ENCODE measurements around the gene LCMT1. TPM values are rescaled to one million over a fixed set of nuclear protein-coding genes. Genes with fewer than 3 reads are reported as not detected.

The LCMT1 gene
- total RNA-seq, 1 experiment from 2014 or later: 86.3 TPM

- Mint-ChIP-seq H3K27me3 (ENCODE audit: low read depth) (peaks cover 16% of the 10 kb centered on the region), H3K27ac (no peak overlapping the region), H3K9me3 (no peaks in the 10 kb centered on the region), H3K4me3 (no peak overlapping the region), H3K4me1 (no peaks in the 10 kb centered on the region), H3K36me3 (no peaks in the 10 kb centered on the region)
- no peak for ATAC-seq
- ChIA-PET CTCF (no interaction called here), POLR2A (interaction anchor here (1.4 kb wide), 1 partner anchor 10 kb away, joined by 6 read pairs; no protein-coding TSS in a partner anchor)
- TF ChIP-seq NR3C1 (CRISPR knock-in tag; conservative IDR thresholded peaks at IDR 0.05; ENCODE audit: low read depth) (no peak), E2F5 (CRISPR knock-in tag; IDR thresholded peaks at IDR 0.05) (no peak), ZNF317 (CRISPR knock-in tag; IDR thresholded peaks at IDR 0.05; ENCODE audit: borderline replicate concordance, low read depth) (no peak), IRF1 (CRISPR knock-in tag; IDR thresholded peaks at IDR 0.05) (no peak), ATF3 (CRISPR knock-in tag; conservative IDR thresholded peaks at IDR 0.05) (no peak), ERG (CRISPR knock-in tag; IDR thresholded peaks at IDR 0.05) (no peak)
- DNase-seq (ENCODE audit: low spot score): no peak
Observed at GRCh38 chr16:25097276-25097975, 14.1 kb upstream of the LCMT1 start.

- no peak for TF ChIP-seq HMGXB4 (CRISPR knock-in tag; IDR thresholded peaks at IDR 0.05)
- TF ChIP-seq AFF4 (CRISPR knock-in tag; IDR thresholded peaks at IDR 0.05; ENCODE audit: borderline replicate concordance): no peak
- TF ChIP-seq FOXK1 (CRISPR knock-in tag; IDR thresholded peaks at IDR 0.05): no peak
- TF ChIP-seq MYBL2 (CRISPR knock-in tag; IDR thresholded peaks at IDR 0.05): no peak
- no peak for TF ChIP-seq ESRRA (CRISPR knock-in tag; IDR thresholded peaks at IDR 0.05; ENCODE audit: borderline replicate concordance)
- no peak for TF ChIP-seq ZBTB21 (CRISPR knock-in tag; IDR thresholded peaks at IDR 0.05; ENCODE audit: borderline replicate concordance)
- no peak for TF ChIP-seq FOXP1 (CRISPR knock-in tag; IDR thresholded peaks at IDR 0.05; ENCODE audit: borderline replicate concordance)
- TF ChIP-seq CREB1 (CRISPR knock-in tag; IDR thresholded peaks at IDR 0.05): no peak
- no peak for TF ChIP-seq ZNF121 (CRISPR knock-in tag; IDR thresholded peaks at IDR 0.05)
- TF ChIP-seq ATF3 (CRISPR knock-in tag; conservative IDR thresholded peaks at IDR 0.05): no peak
- TF ChIP-seq CDX4 (CRISPR knock-in tag; IDR thresholded peaks at IDR 0.05; ENCODE audit: borderline replicate concordance): no peak
- CTCF ChIA-PET: no interaction called here
- no peak for DNase-seq (ENCODE audit: low spot score)
- POLR2A ChIA-PET: no interaction called here
- Mint-ChIP-seq H3K9me3 (no peaks in the 10 kb centered on the region), H3K36me3 (no peaks in the 10 kb centered on the region), H3K27ac (no peak overlapping the region), H3K4me1 (no peaks in the 10 kb centered on the region), H3K27me3 (ENCODE audit: low read depth) (0 out of 2 replicates have a peak, but pooled peaks cover under 1% of the 10 kb centered on the region), H3K4me3 (no peak overlapping the region)
- ATAC-seq: no peak
Observed at GRCh38 chr16:25100511-25100910, 11.0 kb upstream of the LCMT1 start.
